ENCODE measurements around the gene CFAP91.

The CFAP91 gene

GRCh38 chr3:119702530-119703527 is at the start of gene CFAP91:
CFAP91 (plus strand) TSS chr3:119703022; CDS start chr3:119703099, 77 bp downstream.
- DNase-seq: no peak

DNA sequence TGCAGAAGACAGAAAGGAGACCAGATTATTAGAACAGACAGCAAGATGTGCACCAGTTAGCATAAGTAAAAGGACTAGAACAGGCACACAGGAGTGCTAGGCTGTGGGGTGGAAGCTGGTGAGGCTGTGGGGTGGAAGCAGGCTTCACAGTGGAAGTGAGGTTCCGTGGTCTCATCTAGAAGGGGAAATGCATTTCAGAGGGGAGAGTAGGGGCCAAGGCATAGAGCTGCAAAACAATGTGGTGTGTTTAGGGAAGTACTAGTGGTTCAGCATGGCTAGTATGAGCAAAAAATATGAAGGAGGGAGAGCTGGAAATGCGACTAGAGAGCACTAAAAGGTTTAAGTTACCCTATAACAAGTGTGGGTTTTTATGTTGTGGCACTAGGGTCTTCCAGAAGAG is 48.9 kb upstream of the CFAP91 start:
- no peak for DNase-seq

GRCh38 chr3:119657887-119658702 is 44.7 kb upstream of the CFAP91 start:
- DNase-seq: no peak

- no peak for DNase-seq
These were observed 43.8 kb upstream of the CFAP91 start for GRCh38 chr3:119658994-119659393.

- no peak for DNase-seq
These were observed 43.1 kb upstream of the CFAP91 start for GRCh38 chr3:119659606-119660291.

- DNase-seq: no peak
These were observed 42.1 kb upstream of the CFAP91 start, which contains the start of gene POPDC2 for GRCh38 chr3:119660474-119661440. POPDC2 (minus strand) TSS chr3:119660589; CDS start chr3:119660423, 166 bp downstream.

GRCh38 chr3:119662604-119663373 is 40.0 kb upstream of the CFAP91 start:
- no peak for DNase-seq

DNA sequence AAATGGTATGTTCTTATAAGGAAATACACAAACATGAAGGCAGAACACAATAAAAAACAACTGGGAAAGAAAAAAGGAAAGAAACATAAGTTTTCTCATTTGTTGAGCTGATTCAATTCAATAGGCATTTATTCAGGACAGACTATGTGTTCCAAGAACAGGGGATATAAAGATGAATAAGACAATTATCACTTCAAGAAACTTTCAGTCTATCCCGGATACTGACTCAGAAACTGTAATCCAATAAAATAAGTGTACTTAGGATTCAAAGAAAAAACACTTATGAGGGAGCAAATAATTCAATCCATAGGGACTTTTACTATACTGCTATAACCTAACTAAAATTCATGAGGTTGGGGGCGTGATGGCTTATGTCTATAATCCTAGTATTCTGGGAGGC is 38.9 kb upstream of the CFAP91 start:
- no peak for DNase-seq

- no peak for DNase-seq
These were observed 38.5 kb upstream of the CFAP91 start for GRCh38 chr3:119664370-119664769.

- no peak for DNase-seq
These were observed 37.9 kb upstream of the CFAP91 start for GRCh38 chr3:119664850-119665379.

DNA sequence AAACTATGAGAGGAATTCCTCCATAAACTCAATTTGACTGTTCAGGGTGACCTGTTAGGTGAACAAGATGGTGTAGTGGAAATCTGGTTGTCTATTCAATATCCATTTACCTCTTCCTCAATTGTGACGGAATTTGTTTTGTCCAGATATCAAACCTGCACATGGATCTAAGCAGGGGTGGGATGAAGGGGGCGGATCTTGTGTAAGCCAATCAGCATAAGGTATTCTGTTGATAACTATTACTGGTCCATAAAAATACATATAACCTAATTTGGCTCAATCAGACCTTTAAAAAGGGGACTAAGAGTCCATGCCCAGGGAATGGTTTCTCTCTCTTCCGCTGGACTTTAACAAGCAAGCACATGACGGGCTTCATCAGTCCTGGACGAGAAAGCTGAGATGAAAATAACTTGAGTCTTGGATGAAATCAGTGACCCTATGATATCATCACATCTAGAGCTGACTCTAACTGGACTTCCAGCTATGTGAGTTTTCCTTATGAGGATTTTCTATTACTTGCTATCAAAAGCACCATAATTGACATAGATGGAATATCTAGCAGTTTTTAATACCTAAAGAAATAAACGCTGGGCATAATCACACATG is 36.8 kb upstream of the CFAP91 start:
- no peak for DNase-seq

GRCh38 chr3:119669906-119670570 is 32.8 kb upstream of the CFAP91 start:
- DNase-seq: no peak

DNA sequence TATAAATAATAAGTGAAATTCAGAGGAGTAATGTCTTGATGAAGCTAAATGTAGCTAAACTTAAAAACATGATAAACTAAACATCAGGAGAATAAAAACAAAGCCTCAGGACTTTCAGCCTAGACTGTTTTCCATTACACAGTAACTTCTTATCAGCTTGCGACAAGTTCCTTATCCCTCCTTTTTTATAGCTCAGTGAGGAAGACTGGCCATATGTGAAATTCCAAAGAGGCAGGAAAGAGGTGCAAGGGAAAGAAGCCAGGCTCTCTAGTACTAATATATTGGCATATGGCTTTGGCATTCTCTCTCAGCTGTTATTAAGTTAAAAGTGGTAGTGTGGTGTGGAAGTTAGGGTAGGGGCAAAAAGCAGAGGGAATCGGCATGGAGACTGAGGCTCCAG is 30.0 kb upstream of the CFAP91 start:
- no peak for DNase-seq

DNA sequence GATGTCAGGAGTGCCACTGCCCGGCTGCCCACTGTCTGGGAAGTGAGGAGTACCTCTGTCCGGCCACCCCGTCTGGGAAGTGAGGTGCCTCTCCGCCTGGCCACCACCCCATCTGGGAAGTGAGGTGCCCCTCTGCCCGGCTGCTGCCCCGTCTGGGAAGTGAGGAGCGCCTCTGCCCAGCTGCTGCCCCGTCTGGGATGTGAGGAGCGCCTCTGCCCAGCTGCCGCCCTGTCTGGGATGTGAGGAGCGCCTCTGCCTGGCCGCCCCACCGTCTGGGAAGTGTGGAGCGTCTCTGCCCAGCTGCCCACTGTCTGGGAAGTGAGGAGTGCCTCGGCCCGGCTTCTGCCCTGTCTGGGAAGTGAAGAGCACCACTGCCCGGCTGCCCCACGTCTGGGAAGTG is 28.9 kb upstream of the CFAP91 start:
- no peak for DNase-seq

- DNase-seq: no peak
These were observed 27.5 kb upstream of the CFAP91 start for GRCh38 chr3:119675188-119675874.

- no peak for DNase-seq
These were observed 26.8 kb upstream of the CFAP91 start for GRCh38 chr3:119676020-119676419.

GRCh38 chr3:119676771-119677640 is 25.8 kb upstream of the CFAP91 start, which contains the start of gene COX17:
COX17 (minus strand) TSS chr3:119677406; CDS start chr3:119677310, 96 bp downstream.
- peak; percentile 98 for DNase-seq

DNA sequence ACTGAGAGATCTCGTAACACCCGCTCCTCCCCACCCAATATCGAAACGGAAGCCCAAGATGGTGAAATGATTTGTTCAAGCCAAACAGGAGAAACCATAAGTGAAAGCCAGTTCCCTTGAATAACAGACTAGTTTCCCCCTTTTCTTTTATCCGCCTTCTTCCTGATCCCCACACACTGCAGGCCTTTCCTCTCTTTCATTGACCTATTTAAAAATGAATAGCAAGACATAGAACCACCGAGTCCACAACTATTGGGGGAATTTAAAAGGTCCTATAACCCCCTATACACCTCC is 25.2 kb upstream of the CFAP91 start:
- DNase-seq: no peak
